Measurements from ENCODE around the gene MARCHF2.

GRCh38 chr19:8421484-8422461 is 8.7 kb downstream of the MARCHF2 start:
- TF ChIP-seq CTCF (IDR thresholded peaks at IDR 0.05) (no peak), SMC3 (IDR thresholded peaks at IDR 0.05; ENCODE audit: low read depth, low read length) (no peak), FOSL2 (IDR thresholded peaks at IDR 0.05; ENCODE audit: borderline replicate concordance, low read depth) (no peak), ELF1 (IDR thresholded peaks at IDR 0.05) (no peak), EP300 (IDR thresholded peaks at IDR 0.05; ENCODE audit: borderline replicate concordance in 1 of 2, low read depth in 1 of 2, low read length in 1 of 2) (no peak), SIN3A (IDR thresholded peaks at IDR 0.05; ENCODE audit: borderline replicate concordance, low read depth, low read length) (no peak), RXRA (IDR thresholded peaks at IDR 0.05; ENCODE audit: borderline replicate concordance, low read depth) (no peak), MAX (IDR thresholded peaks at IDR 0.05; ENCODE audit: low read depth) (no peak), TEAD4 (IDR thresholded peaks at IDR 0.05; ENCODE audit: borderline replicate concordance, insufficient read depth) (no peak)
